Measurements from ENCODE around the gene SNAPIN.

GRCh38 chr1:153627715-153628626 lies 30.5 kb upstream of the SNAPIN start, which contains the start of gene S100A1:
- TF ChIP-seq CTCF (IDR thresholded peaks at IDR 0.05): peak in 3 of 5 experiments; percentile 0 to 89 (median 77)
- no peak for TF ChIP-seq POLR2A (IDR thresholded peaks at IDR 0.05)
- no peak for TF ChIP-seq POLR2AphosphoS5 (IDR thresholded peaks at IDR 0.05)
